ENCODE data around the gene MTAP.

MTAP gene

GRCh38 chr9:21890696-21891095 lies 88.3 kb downstream of the MTAP start:
- FAIRE-seq (no peak), DNase-seq (ENCODE audit: insufficient read length) (no peak)
- TF ChIP-seq POLR2AphosphoS5 (IDR thresholded peaks at IDR 0.05; ENCODE audit: low read depth, low read length) (no peak), TAF1 (IDR thresholded peaks at IDR 0.05; ENCODE audit: borderline replicate concordance, low read depth, low read length) (no peak), POLR2A (IDR thresholded peaks at IDR 0.05; ENCODE audit: low read depth, low read length) (no peak)

- no peak for FAIRE-seq
- DNase-seq (ENCODE audit: insufficient read length) = no peak
Measured at GRCh38 chr9:21901546-21901945, 99.1 kb downstream of the MTAP start.

GRCh38 chr9:21902136-21902535 lies 99.7 kb downstream of the MTAP start:
- no peak for FAIRE-seq
- TF ChIP-seq POLR2AphosphoS5 (IDR thresholded peaks at IDR 0.05; ENCODE audit: low read depth, low read length) (no peak), TAF1 (IDR thresholded peaks at IDR 0.05; ENCODE audit: borderline replicate concordance, low read depth, low read length) (no peak), POLR2A (IDR thresholded peaks at IDR 0.05; ENCODE audit: low read depth, low read length) (no peak)
- no peak for DNase-seq (ENCODE audit: insufficient read length)

More at GRCh38 chr9:21901546-21901945, 99.1 kb downstream of the MTAP start:
- TF ChIP-seq TAF1 (IDR thresholded peaks at IDR 0.05; ENCODE audit: borderline replicate concordance, low read depth, low read length) = no peak
- TF ChIP-seq POLR2AphosphoS5 (IDR thresholded peaks at IDR 0.05; ENCODE audit: low read depth, low read length) = no peak
- no peak for TF ChIP-seq POLR2A (IDR thresholded peaks at IDR 0.05; ENCODE audit: low read depth, low read length)

GRCh38 chr9:21903380-21903965 lies 101.0 kb downstream of the MTAP start:
- DNase-seq (ENCODE audit: insufficient read length) = no peak
- no peak for FAIRE-seq
- TF ChIP-seq POLR2AphosphoS5 (IDR thresholded peaks at IDR 0.05; ENCODE audit: low read depth, low read length) (no peak), POLR2A (IDR thresholded peaks at IDR 0.05; ENCODE audit: low read depth, low read length) (no peak), TAF1 (IDR thresholded peaks at IDR 0.05; ENCODE audit: borderline replicate concordance, low read depth, low read length) (no peak)

DNA sequence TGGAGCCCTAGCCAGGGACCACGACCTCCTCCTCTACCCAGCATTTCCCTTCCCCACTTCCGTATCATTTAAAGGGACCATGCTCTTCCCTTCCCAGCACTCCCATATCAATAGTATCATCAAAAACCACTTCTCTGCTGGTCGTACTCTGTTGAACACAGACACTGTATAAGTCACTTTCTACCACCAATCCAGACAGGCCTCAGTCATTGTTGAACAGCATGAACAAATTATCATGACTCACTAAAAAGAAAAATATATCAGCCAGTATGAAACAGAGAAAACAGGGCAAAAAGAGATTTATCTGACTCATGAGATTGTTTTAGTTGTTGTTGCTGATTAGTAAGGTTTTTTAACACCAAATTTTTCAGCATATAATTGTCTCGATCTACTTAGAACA lies 101.9 kb downstream of the MTAP start:
- DNase-seq (ENCODE audit: insufficient read length) (no peak), FAIRE-seq (no peak)
- TF ChIP-seq POLR2A (IDR thresholded peaks at IDR 0.05; ENCODE audit: low read depth, low read length) (no peak), POLR2AphosphoS5 (IDR thresholded peaks at IDR 0.05; ENCODE audit: low read depth, low read length) (no peak), TAF1 (IDR thresholded peaks at IDR 0.05; ENCODE audit: borderline replicate concordance, low read depth, low read length) (no peak)

GRCh38 chr9:21904776-21905175 lies 102.3 kb downstream of the MTAP start:
- TF ChIP-seq POLR2AphosphoS5 (IDR thresholded peaks at IDR 0.05; ENCODE audit: low read depth, low read length) (no peak), POLR2A (IDR thresholded peaks at IDR 0.05; ENCODE audit: low read depth, low read length) (no peak), TAF1 (IDR thresholded peaks at IDR 0.05; ENCODE audit: borderline replicate concordance, low read depth, low read length) (no peak)
- FAIRE-seq (no peak), DNase-seq (ENCODE audit: insufficient read length) (no peak)

DNA sequence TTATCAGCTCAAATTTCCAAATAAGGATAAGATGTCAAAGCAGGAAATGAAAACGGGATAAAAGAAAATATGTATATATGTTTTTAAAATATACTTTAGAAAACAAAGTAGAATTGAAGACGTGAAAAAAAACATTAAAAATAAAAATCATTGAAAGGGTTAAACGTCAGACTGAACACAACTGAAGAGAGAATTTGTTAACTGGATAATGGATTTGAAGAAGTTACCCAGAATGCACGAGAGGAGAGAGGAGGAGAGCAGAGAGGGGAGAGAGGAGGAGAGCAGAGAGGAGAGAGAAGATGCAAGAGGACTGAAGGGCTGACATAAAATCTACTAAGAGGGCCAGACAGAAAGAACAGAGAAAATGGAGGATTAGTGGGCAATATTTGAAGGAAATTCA lies 103.8 kb downstream of the MTAP start:
- FAIRE-seq (no peak), DNase-seq (ENCODE audit: insufficient read length) (no peak)
- TF ChIP-seq POLR2AphosphoS5 (IDR thresholded peaks at IDR 0.05; ENCODE audit: low read depth, low read length) (no peak), POLR2A (IDR thresholded peaks at IDR 0.05; ENCODE audit: low read depth, low read length) (no peak), TAF1 (IDR thresholded peaks at IDR 0.05; ENCODE audit: borderline replicate concordance, low read depth, low read length) (no peak)

GRCh38 chr9:21906881-21907280 lies 104.4 kb downstream of the MTAP start:
- DNase-seq (ENCODE audit: insufficient read length) = no peak
- FAIRE-seq = no peak
- no peak for TF ChIP-seq POLR2AphosphoS5 (IDR thresholded peaks at IDR 0.05; ENCODE audit: low read depth, low read length)
- TF ChIP-seq TAF1 (IDR thresholded peaks at IDR 0.05; ENCODE audit: borderline replicate concordance, low read depth, low read length) = no peak
- no peak for TF ChIP-seq POLR2A (IDR thresholded peaks at IDR 0.05; ENCODE audit: low read depth, low read length)

DNA sequence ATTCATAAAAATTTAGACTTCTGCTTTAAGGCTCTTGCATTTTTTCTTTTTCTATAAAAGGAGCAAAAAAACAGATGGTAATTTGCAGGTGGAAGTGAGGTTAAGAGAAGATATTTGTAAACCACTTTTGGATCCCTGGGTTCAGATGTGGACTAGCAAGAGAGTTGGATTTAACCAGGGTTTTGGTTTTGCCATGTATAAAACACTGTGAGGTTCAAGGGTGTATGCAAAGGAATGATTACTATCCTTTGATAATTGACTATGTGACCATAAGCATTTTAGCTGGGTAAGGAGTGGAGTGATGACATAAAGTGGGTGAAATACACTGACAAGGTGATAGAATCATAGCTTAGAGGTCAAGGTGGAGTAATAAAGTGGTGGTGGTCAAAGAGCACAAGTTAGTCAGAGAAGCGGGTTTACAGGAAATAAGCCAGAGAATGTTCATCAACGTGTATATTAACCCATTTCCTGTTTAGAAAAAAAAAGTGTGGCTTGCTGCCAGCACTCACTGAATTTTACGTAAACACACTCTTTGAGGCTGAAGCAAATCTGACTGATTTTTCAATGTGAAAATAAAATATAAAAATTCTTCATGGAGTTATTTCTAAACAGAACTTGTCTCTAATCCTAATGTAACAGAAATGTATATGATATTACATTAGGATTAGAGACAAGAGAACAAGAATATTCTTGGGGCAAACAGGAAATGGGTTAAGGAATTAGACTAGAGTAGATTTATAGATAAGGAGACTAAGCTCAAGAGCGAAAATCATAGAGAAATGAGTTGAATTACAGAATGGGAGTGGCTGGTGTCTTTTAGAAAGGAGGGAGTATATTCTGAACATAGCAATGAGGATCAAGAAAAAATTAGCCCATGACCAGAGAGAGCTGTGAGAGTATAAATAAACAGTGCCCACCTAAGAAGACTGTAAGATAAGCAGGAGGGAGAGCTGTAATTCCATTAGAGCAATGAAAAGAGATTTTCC lies 117.2 kb downstream of the MTAP start:
- TF ChIP-seq POLR2AphosphoS5 (IDR thresholded peaks at IDR 0.05; ENCODE audit: low read depth, low read length) = no peak
- TF ChIP-seq TAF1 (IDR thresholded peaks at IDR 0.05; ENCODE audit: borderline replicate concordance, low read depth, low read length) = no peak
- no peak for TF ChIP-seq POLR2A (IDR thresholded peaks at IDR 0.05; ENCODE audit: low read depth, low read length)
- no peak for DNase-seq (ENCODE audit: insufficient read length)
- FAIRE-seq = peak; percentile 76

DNA sequence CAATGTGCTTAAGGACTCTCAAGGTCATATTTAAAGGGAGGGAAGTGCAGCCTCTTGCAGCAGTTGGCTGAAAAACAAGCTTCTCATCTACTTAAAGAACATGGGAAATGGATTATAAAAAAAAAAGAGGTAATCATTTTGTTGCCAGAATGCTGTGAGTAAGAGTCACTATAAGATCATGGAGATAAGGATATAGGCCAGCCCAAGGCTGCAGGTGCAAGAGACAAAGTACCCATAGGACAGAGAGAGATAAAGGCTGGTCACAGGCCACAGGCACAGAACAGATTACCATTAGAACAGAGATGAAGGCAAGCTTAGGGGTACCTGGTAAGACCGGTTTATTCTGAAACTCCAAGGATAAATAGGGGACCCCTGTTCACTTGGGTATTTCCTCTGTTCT lies 121.3 kb downstream of the MTAP start:
- DNase-seq (ENCODE audit: insufficient read length) (no peak), FAIRE-seq (no peak)
- TF ChIP-seq POLR2AphosphoS5 (IDR thresholded peaks at IDR 0.05; ENCODE audit: low read depth, low read length) (no peak), TAF1 (IDR thresholded peaks at IDR 0.05; ENCODE audit: borderline replicate concordance, low read depth, low read length) (no peak), POLR2A (IDR thresholded peaks at IDR 0.05; ENCODE audit: low read depth, low read length) (no peak)

DNA sequence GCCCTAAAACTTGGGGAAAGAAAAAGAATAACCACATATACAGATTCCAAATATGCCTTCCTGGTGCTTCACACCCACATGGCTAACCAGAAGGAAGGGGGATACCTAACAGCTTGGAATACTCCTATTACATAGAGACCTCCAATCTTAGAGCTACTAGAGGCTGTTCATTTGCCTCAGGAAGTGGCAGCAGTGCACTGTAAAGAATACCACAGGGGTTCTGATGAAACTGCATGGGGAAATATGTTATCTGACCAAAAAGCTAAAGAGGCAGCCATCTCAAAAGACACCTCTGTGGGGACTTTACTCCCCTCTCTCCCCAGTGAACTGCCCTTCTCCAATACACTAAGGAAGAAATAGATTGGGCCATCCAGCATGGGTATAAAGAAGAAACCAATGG lies 125.3 kb downstream of the MTAP start:
- no peak for FAIRE-seq
- TF ChIP-seq POLR2AphosphoS5 (IDR thresholded peaks at IDR 0.05; ENCODE audit: low read depth, low read length) (no peak), POLR2A (IDR thresholded peaks at IDR 0.05; ENCODE audit: low read depth, low read length) (no peak), TAF1 (IDR thresholded peaks at IDR 0.05; ENCODE audit: borderline replicate concordance, low read depth, low read length) (no peak)
- DNase-seq (ENCODE audit: insufficient read length) = no peak

DNA sequence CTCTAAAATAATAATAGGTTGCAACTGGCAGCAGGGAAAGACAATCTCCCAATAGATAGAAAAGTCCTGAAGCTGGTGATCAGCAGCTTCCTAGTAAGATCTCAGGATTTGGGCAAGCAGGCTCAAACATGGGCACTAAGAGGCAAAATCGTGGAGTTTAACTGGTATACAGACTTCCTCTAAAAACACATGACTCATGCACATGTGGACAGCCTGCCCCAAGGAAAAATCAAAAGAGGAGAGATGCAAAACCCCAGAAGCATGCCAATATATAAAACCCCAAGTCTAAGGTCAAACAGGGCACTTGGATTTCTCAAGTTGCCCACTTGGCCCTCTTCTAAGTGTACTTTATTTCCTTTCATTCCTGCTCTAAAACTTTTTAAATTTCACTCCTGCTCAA lies 129.0 kb downstream of the MTAP start:
- FAIRE-seq = no peak
- DNase-seq (ENCODE audit: insufficient read length) = no peak
- TF ChIP-seq TAF1 (IDR thresholded peaks at IDR 0.05; ENCODE audit: borderline replicate concordance, low read depth, low read length) (no peak), POLR2AphosphoS5 (IDR thresholded peaks at IDR 0.05; ENCODE audit: low read depth, low read length) (no peak), POLR2A (IDR thresholded peaks at IDR 0.05; ENCODE audit: low read depth, low read length) (no peak)

Data from GM12892 (cell line).